ENCODE results near the gene TMEM41A. TPM values are rescaled to one million over a fixed set of nuclear protein-coding genes. Genes with fewer than 3 reads are reported as not detected.
"Not testable (repeated sequence)": the region's sequence is repeated elsewhere in the genome, so short reads cannot be mapped to it uniquely, and the experiment has no call there.

TMEM41A gene
- total and polyA plus RNA-seq, 2 experiments from 2014 or later, result 12.4 to 15.9 TPM

- no peak for TF ChIP-seq CTCF (conservative IDR thresholded peaks at IDR 0.05; ENCODE audit: low read depth in 2 of 2)
Measured at GRCh38 chr3:185477316-185477715, 21.5 kb downstream of the TMEM41A start (continued).

GRCh38 chr3:185474922-185475321, 23.9 kb downstream of the TMEM41A start:
- H3K4me3 ChIP-seq; H3K4me1 ChIP-seq (ENCODE audit: insufficient read depth); H3K36me3 Mint-ChIP-seq (ENCODE audit: low read depth); H3K27ac ChIP-seq (ENCODE audit: low read depth); H4K20me1 ChIP-seq (replicated peaks; ENCODE audit: insufficient read depth); H3K27me3 ChIP-seq (ENCODE audit: insufficient read depth); H3K36me3 ChIP-seq (ENCODE audit: insufficient read depth); H3K79me2 ChIP-seq (replicated peaks; ENCODE audit: insufficient read depth); H3F3A ChIP-seq (replicated peaks; ENCODE audit: low read depth); H3K4me1 Mint-ChIP-seq; H3K27ac Mint-ChIP-seq; H3K9me2 ChIP-seq (ENCODE audit: insufficient read depth); H3K9me3 Mint-ChIP-seq; H3K4me2 ChIP-seq; H3K27me3 Mint-ChIP-seq (ENCODE audit: insufficient read depth, low read depth, poor library complexity); ATAC-seq; DNase-seq (ENCODE audit: low spot score); H3K4me3 Mint-ChIP-seq; H2AFZ ChIP-seq: not testable (repeated sequence)

- no peak for DNase-seq (ENCODE audit: low spot score)
- Mint-ChIP-seq H3K4me1 (peaks cover 15% of the 10 kb centered on the region), H3K9me3 (no peaks in the 10 kb centered on the region), H3K27me3 (ENCODE audit: insufficient read depth, low read depth, poor library complexity) (peaks cover 2% of the 10 kb centered on the region), H3K27ac (no peak overlapping the region), H3K4me3 (no peak overlapping the region), H3K36me3 (ENCODE audit: low read depth) (no peaks in the 10 kb centered on the region)
- H3K4me1 ChIP-seq (ENCODE audit: insufficient read depth), result 0 out of 2 replicates have a peak, but pooled peaks cover 4% of the 10 kb centered on the region
- H3K4me3 ChIP-seq, result no peak overlapping the region
- H3K27me3 ChIP-seq (ENCODE audit: insufficient read depth), result no peaks in the 10 kb centered on the region
- no peaks in the 10 kb centered on the region for H3K79me2 ChIP-seq (replicated peaks; ENCODE audit: insufficient read depth)
- H2AFZ ChIP-seq, result no peak overlapping the region
- no peak overlapping the region for H3K4me2 ChIP-seq
- no peaks in the 10 kb centered on the region for H4K20me1 ChIP-seq (replicated peaks; ENCODE audit: insufficient read depth)
- no peaks in the 10 kb centered on the region for H3K9me2 ChIP-seq (ENCODE audit: insufficient read depth)
- ATAC-seq, result no peak
- H3K36me3 ChIP-seq (ENCODE audit: insufficient read depth), result no peaks in the 10 kb centered on the region
- no peaks in the 10 kb centered on the region for H3F3A ChIP-seq (replicated peaks; ENCODE audit: low read depth)
- no peak for TF ChIP-seq EZH2phosphoT487 (IDR thresholded peaks at IDR 0.05; ENCODE audit: unreplicated experiment)
- H3K27ac ChIP-seq (ENCODE audit: low read depth), result no peak overlapping the region
Measured at GRCh38 chr3:185473290-185473815, 25.5 kb downstream of the TMEM41A start.

- H3K4me1 Mint-ChIP-seq, result peaks cover 15% of the 10 kb centered on the region
- DNase-seq (ENCODE audit: low spot score) (peak; percentile 84), ATAC-seq (peak; percentile 94)
- TF ChIP-seq STAT1 (IDR thresholded peaks at IDR 0.05; ENCODE audit: unreplicated experiment) (no peak), EZH2phosphoT487 (IDR thresholded peaks at IDR 0.05; ENCODE audit: unreplicated experiment) (no peak), ZNF114 (CRISPR knock-in tag; IDR thresholded peaks at IDR 0.05) (no peak), ZNF331 (CRISPR knock-in tag; IDR thresholded peaks at IDR 0.05; ENCODE audit: low read depth) (no peak), ZNF462 (CRISPR knock-in tag; IDR thresholded peaks at IDR 0.05) (no peak), CREB1 (CRISPR knock-in tag; IDR thresholded peaks at IDR 0.05; ENCODE audit: low read depth) (no peak)
Measured at GRCh38 chr3:185470323-185470722, 28.5 kb downstream of the TMEM41A start.

More at GRCh38 chr3:185470323-185470722, 28.5 kb downstream of the TMEM41A start:
- Mint-ChIP-seq H3K27me3 (ENCODE audit: insufficient read depth, low read depth, poor library complexity) (peaks cover 2% of the 10 kb centered on the region), H3K4me3 (no peak overlapping the region; the same call in 2 of the 3 replicates), H3K9me3 (no peaks in the 10 kb centered on the region), H3K27ac (no peak overlapping the region), H3K36me3 (ENCODE audit: low read depth) (no peaks in the 10 kb centered on the region)
- Histone ChIP-seq H3K9me2 (ENCODE audit: insufficient read depth) (no peaks in the 10 kb centered on the region), H3K79me2 (replicated peaks; ENCODE audit: insufficient read depth) (no peaks in the 10 kb centered on the region), H3K36me3 (ENCODE audit: insufficient read depth) (no peaks in the 10 kb centered on the region), H3F3A (replicated peaks; ENCODE audit: low read depth) (no peaks in the 10 kb centered on the region), H3K4me2 (no peak overlapping the region), H3K27me3 (ENCODE audit: insufficient read depth) (no peaks in the 10 kb centered on the region), H3K4me3 (no peak overlapping the region), H3K27ac (ENCODE audit: low read depth) (no peak overlapping the region), H3K4me1 (ENCODE audit: insufficient read depth) (0 out of 2 replicates have a peak, but pooled peaks cover 4% of the 10 kb centered on the region), H4K20me1 (replicated peaks; ENCODE audit: insufficient read depth) (no peaks in the 10 kb centered on the region), H2AFZ (no peak overlapping the region)
